IMR-90 (cell line): ENCODE data around the gene HUS1B.

Experiments
- CHD1 ChIP-seq: IDR thresholded peaks from 2 replicates; pipeline ENCODE4 v1.6.1; 2012; ENCODE audit warnings: low read depth, low read length, improper control_type of control experiment
- POLR2A ChIP-seq: IDR thresholded peaks from 2 replicates; pipeline ENCODE4 v1.6.1; 2012; ENCODE audit warnings: mild to moderate bottlenecking, low read depth, low read length
- TF ChIP-seq, protein P1 (sequence below): conservative IDR thresholded peaks from 2 replicates; pipeline ENCODE4 v1.5.1; 2012; ENCODE audit warnings: mild to moderate bottlenecking, low read depth, low read length, improper control_type of control experiment

DNA sequence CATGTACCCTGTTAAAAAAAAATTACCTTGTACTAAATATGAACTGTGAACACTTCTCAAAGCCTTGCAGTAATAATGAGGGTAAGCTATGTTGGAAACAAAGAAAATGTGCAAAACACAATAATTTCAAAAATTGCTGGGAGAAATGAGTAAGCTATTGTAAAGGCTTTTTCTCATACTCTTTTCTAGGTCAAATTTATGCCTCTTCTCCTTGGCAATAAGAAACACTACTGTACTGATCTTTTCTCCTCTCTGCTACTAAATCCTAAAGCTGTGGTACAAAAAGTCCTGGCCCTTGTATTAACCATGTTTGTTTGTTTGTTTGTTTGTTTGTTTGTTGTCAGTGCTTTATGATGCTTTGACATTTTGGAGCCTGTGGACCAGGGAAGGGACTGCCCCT lies 17.5 kb upstream of the HUS1B start:
- TF ChIP-seq, protein P1, sequence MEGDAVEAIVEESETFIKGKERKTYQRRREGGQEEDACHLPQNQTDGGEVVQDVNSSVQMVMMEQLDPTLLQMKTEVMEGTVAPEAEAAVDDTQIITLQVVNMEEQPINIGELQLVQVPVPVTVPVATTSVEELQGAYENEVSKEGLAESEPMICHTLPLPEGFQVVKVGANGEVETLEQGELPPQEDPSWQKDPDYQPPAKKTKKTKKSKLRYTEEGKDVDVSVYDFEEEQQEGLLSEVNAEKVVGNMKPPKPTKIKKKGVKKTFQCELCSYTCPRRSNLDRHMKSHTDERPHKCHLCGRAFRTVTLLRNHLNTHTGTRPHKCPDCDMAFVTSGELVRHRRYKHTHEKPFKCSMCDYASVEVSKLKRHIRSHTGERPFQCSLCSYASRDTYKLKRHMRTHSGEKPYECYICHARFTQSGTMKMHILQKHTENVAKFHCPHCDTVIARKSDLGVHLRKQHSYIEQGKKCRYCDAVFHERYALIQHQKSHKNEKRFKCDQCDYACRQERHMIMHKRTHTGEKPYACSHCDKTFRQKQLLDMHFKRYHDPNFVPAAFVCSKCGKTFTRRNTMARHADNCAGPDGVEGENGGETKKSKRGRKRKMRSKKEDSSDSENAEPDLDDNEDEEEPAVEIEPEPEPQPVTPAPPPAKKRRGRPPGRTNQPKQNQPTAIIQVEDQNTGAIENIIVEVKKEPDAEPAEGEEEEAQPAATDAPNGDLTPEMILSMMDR, result no peak
- TF ChIP-seq POLR2A, result no peak
- no peak for TF ChIP-seq CHD1
